Activated T-cell treated with anti-CD3 and anti-CD28 coated beads for 4 hours (primary cell): ENCODE measurements around the gene FMN2.

ENCODE experiments used
- DNase-seq: peaks from one replicate; pipeline ENCODE4 v3.0.0-alpha.2; 2020

The FMN2 gene

DNA sequence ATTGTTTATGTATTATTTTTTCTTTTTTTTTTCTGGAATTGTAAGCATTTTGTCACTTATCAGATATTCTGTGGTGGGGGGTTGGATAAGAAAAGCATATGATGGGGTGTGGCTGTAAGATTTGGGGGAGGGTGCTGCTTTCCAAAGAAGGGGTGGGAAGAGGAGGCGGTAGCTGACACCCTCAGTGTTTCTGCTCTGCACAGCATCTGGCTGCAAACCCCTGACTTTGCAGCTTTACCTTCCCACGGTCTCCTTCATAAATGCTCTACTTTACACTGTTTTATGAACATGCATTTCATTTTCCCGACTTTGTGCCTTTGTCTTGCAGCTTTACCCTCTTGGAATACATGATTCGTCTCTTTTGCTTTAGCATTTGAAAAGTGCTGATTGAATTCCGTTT is 7.6 kb downstream of the FMN2 start:
- no peak for DNase-seq

DNA sequence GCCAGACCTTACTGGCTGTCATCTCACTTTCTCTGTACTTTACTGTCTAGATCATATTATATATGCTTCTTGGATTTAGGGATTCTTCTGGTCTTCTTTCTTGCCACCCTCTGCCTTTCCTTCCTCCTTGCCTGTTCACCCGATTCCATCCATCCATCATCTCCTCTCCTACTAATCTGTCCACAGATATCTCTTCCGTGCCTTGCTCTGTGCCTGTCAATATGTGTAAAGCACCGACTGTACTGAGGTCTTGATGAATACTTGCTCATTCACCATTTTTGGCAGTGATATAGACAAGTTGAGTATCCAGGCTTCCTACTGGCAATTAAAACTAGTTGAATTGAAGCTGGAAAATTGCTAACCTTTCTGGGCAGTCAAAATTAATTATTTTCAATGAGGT is 8.1 kb downstream of the FMN2 start:
- no peak for DNase-seq

DNA sequence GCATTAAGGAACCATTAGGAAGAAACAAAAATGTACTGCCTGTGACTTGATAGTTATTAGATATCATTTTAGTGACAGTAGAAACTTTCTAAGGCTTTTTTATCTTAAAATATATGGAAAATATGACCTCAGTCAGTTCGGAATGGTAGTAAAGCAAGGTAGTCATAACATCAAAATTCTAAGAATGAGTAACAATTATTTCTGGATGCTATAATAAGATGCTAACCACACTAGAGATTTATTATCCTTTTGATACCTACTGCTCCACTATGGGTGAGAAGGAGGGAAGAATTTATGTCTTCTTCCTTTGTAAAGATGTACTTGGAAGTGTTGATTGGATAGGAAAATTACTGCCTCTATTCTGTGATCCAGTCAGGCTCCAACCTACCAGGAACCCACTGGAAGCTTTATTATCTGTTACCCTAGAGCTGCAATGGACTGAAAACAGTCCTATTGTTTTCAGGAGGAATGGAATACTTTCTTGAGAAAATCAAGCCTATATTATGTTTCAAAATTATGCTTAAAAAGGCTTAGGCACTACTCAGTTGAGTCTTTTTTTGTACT is 8.8 kb downstream of the FMN2 start:
- no peak for DNase-seq

DNA sequence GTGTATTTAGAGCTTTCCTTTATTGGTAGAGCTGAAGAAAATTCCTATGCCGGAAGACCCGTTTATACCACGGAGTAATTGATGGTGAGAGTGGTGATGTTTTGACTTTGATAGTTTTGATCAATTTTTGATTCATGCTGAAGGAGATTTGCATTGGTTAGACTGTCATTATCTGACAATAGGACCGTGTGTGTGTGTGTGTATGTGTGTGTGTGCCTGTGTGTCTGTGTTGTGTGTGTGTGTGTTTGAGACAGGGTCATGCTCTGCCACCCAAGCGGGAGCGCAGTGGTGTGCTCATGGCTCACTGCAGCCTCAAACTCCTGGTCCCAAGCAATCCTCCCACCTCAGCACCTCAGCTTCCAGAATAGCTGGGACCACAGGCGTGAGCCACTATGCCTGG is 9.6 kb downstream of the FMN2 start:
- DNase-seq: no peak

DNA sequence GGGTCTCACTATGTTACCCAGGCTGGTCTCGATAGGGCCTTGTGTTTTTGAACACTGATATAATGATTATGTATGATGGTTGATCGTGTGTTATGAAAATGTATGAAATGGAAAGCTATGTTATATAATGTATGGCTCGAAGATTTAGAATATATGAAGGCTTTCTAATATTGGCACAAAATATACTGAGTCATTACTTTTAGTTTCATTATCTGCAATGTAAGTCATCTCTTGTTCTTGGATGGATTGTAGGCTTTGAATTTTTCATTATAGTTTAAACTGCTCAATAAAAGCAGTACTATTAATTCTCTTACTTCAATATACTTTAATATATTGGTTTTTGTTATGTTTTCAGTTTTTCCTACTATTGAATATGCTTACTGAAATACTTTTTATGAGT is 10.1 kb downstream of the FMN2 start:
- DNase-seq: no peak

DNA sequence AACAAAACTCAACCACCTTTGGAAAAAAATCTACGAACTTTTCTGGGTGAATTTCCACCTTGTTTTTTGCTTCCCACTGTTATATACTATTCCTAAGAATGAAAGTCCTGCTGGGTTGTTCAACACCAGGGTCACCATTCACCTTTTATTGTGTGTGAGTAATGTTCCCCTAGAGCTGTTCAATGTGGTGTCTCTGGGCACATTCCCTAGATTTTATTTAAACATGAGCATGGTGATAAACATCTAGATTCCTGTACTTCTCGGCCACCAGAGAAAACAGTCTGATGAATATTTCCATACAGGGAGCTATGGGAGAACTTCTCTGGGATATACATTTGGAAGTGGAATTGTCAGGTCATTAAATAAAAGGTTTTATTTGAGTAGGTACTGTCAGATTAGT is 13.0 kb downstream of the FMN2 start:
- no peak for DNase-seq

DNA sequence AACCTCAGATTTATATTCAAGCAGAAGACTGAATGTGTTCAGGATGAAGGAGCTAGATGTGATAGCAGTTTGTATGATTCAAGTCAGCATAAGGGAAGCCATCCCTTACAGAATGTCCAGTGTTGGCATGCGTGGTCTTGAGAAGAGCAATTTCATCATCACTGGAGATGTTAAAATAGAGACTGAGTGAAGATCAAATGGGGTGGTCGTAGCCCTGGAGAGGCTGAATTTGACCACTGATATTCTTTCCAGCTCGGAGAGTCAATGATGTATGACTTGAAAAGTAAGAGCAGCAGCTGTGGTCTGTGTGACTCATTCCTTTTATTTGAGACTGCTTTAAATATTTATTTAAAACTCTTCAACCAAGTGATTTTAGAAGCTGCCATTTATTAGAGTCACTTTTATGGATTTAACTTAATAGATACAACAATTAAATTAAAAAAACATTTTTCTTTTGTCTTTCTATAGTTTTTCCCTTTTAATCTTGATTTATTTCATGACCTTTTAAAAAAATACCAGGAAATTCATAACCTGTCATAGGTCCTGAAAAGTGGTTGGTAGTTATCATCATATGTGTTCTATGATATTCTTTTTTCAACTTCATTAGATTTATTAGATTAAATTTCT is 15.5 kb downstream of the FMN2 start:
- DNase-seq: no peak

DNA sequence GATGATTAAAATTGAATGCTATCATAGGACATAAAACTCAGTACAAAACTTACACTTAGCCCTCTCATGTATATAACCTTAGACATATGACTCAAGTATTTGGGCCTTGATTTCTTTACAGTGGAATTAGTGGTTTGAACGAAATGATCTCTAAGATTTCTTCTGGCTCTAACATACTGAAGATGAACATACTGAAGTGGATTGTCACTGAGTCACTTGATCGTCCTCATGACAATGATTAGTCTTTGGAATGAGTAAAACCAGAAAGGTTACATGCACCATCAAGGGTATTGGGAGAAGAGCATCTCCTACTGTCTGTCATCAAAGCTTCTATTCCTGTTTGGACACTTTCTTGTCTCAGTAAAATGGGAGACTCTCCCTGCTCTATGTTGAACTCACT is 17.4 kb downstream of the FMN2 start:
- no peak for DNase-seq

DNA sequence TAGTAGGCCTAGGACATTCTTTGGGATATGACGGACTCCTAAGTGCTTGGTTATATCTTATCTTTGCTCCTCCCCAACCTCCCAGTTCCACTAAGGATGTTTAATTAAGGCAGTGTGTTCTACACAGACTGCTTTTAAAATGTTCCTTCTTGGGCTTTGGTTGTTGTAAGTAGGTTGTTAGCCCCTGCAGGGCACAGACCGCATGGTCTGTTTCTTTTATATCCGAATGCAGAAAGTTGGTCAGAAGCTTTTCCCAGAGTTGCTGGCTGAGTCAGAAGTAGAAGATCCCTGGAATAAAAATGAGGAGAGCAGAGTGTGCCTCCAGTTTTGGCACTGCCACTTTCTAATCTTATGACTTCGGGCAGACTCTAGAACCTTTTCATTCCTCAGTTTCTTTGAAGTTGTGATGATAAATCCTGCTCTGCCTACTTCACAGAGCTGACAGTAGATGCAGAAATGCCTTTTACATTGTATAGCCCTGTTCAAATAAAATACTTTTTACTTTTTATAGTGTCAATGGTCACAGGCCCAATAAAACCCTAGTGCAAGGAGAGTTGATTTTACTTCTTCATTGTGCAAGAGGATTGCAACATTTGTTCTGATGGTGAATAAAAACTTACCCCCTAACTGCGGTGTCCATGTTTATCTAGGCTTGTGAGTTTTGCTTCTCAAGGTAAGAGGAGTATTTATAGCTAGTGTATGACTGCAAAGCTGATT is 18.4 kb downstream of the FMN2 start:
- DNase-seq: no peak

DNA sequence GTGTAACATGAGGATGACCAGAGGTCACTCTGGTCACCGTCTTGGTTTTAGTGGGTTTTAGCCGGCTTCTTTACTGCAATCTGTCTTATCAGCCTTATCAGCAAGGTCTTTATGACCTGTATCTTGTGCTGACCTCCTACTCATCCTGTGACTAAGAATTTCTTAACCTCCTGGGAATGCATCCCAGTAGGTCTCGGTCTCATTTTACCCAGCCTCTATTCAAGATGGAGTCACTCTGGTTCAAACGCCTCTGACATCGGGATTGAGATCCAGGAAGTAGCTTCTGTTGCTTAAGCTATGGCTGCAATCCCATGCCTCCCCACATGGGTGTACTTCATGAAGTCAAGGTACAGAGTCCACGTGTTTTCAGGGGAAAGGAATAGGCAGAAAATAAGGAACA is 19.9 kb downstream of the FMN2 start:
- DNase-seq: no peak

DNA sequence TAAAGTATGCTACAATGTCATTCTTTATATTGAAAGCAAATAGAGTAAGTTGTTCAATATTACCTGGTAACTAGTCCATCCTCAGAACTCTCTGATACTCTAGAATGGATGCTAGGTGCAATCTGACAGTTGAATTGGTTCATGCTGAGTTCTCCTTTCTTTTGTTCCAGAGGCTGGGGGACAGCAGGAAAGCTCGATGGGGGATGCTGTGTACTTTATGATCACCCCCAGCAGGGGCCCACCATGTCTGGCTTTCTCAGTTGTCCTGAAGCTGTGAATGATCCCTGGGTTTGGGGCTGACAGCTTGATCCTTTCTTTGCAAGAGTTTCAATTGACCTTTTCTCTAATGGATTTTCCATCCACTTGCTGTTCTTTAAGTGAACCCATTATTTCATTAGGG is 22.5 kb downstream of the FMN2 start:
- no peak for DNase-seq

DNA sequence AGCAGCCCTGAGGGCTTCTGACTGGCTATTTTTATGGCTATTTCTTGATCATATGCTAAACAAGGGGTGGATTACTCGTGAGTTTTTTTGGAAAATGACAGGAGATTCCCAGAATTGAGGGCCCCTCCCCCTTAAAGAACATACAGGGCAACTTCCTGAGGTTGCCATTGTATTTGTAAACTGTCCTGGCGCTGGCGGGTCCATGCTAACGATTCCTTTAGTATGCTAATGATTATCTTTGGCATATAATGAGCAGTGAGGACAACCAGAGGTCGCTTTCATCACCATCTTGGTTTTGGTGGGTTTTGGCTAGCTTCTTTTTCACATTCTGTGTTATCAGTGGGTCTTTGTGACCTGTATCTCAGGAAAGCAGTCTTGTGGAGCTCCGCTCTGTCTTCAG is 24.1 kb downstream of the FMN2 start:
- DNase-seq: no peak

DNA sequence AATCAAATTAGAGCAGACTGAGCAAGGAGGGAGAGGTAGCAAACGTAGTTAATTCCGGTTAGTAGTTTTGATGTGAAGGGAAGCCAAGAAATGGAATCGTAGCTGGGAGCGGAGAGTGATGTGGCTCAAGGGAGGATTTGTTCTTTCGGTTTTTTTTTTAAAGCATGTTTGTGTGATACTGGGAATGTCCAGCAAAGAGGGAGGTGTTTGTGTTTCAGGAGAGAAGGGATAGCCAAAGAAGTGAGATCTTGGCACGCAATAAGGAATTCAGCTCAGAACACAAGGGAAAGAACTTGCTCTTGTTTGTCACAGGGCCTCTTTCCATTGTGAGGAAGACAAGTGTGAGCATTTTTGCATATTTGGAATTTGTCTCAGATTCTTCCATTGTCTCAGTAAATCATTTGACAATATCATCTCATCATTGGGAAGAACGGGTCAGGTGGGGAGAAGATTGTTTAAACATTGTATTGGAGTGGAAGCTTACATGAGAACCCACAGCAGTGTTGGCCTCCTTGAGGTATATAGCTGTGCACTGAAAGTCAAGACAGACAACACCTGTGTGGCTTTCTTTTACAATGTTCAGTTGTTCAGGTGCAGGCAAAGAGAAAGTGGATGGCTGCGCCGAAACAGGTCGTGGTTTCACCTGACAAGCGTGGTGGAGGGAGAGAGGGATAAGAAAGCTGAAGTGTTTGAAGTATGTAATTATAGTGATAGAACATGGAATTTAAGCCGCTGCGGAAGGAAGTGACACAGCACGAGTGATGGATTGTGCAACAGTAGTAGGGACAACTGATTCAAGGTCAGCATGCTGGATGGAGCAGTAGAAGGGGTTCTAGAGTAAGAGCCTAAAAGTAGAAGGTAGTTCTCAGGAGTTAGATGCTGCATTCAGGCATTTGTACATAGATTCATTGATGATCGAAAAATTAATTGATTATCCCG is 25.4 kb downstream of the FMN2 start:
- DNase-seq: no peak

DNA sequence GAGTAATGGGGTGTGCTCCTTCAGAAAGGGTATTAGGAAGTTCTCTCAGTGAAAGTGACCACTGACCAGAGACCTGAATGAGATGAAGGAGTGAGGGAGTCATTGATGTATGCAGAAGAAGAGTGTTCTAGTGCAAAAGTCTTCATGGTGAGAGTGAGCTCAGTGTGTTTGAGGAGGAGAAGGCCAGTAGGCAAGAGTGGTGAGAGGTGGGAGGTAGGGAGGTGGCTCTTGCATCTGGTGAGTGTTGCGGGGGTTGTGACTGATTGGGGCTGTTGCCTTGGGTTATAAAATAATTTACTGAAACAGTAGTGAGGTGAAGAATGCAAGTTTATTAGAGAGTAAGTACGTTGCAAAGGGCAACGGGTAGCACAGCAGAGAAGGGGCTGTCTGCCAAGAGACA is 26.2 kb downstream of the FMN2 start:
- no peak for DNase-seq

DNA sequence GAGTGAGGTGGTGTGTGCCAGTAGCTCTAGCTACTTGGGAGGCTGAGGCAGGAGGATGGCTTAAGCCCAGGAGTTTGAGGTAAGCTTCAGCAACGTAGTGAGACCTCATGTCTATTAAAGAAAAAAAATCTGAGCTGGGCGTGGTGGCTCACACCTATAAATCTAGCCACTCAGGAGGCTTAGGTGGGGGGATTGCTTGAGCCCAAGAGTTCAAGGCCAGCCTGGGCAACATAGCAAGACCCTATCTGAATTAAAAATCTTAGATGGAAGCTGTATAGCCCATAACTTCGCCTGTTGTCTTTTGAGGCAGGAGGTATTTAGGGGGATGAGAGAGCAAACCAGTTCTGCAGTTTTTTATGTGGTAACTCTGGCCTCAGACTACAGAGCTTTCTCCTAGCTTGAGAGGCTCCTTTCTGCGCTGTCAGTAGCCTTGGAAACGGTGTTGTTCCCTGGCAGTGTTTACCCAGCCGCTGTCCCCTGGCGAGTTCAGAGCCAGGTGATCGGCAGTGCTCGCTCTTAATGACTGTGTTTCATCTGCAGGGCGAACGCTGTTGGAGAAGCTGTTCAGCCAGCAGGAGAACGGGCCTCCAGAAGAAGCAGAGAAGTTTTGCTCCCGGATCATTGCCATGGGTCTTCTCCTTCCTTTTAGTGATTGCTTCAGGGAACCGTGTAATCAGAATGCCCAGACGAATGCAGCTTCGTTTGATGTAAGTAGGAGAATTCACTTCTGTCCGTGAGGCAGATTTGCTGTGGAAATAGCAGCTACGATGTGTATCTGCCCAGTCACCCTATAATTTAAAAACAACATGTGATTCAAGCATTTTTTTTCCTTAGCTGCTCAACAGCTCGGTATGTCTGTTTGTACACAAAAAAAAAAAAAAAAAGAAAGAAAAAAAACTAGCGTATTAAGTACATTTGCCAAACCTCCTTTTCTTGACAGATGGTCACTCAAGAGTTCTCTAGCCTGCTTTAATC is 31.2 kb downstream of the FMN2 start:
- no peak for DNase-seq

DNA sequence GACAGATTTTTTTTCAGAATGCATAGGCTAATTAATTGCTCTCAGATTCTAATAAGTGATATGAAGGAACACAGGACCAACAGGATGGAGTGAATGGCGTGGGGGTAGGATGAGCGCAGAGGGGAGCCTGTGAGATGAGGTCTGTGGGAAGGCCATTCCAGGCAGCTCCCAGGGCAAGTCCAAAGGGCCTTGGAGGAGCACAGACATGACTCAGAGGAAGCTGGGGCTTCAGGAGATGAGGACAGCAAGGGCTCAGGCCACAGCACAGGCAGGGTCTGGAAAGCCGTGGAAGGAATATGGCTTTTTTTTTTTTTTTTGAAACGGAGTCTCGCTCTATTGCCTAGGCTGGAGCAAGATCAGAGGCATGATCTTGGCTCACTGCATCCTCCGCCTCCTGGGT is 35.1 kb downstream of the FMN2 start:
- no peak for DNase-seq

DNA sequence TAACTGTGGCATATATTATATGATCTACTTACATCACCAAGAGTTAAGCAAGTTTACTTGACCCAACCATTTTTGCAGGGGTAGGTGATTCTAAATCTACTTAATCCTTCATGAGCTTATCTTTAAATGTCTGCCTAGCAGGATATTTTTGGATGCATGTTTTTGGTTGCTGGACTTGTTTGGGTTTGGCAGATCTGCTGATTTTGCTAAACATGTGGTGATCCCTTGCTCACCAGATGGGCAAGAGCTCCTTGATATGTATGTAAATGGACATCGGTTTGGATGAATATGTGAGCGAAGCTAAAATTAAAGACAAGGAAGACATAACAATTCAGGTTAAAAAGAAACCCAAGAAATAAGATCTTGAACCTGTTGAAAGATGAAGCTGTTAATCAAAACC is 36.7 kb downstream of the FMN2 start:
- no peak for DNase-seq

DNA sequence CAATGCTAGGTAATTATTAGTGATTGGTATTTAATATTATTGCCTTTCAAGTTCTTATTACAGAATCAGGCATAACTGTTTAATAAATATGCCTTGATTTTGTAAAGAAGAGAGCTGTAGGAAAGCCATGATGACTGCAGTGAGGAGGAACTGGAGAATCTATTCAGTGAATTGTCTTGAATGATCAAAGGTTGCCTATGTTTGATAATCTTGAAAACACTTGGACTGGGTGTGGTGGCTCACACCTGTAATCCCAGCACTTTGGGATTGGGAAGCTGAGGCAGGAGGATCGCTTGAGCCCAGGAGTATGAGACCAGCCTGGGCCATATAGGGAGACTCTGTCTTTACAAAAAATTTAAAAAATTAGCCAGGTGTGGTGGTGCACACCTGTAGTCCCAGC is 42.4 kb downstream of the FMN2 start:
- no peak for DNase-seq

DNA sequence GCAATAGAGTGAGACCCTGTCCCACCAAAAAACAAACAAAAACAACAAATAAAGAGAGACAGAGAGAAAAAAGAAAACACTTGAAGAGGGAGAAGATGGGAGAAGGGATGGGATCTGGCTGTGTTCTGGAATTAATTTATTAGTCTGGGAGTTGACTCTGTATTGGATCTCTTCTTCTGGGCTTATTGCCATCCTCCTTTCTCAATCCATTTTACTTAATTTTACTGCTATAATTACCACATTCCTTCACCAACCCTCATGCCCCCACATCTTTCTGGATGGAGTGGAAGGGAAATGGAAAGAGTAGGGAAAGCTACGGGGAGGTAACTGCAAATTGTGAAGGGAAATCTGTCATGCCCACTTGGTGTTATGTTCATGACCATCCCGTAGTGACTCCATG is 42.9 kb downstream of the FMN2 start:
- no peak for DNase-seq

DNA sequence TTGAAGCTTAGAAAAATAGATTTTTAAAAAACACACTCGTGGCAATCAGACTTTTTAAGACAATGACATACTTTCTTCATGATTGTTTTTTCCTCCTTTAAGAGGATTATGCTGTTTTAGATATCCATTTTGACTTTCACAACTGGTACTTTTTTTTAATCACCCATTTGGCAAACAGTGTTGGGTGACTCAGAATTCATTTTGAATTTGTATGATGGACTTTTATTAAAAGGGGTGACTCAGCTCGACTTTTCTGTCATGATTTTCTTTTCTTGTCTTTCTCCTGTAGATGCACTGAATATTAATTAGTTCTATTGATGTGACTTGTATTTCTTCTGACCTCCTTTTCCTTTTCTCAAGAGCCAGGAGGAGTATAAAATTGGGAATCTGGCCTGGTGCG is 44.7 kb downstream of the FMN2 start:
- DNase-seq: no peak

DNA sequence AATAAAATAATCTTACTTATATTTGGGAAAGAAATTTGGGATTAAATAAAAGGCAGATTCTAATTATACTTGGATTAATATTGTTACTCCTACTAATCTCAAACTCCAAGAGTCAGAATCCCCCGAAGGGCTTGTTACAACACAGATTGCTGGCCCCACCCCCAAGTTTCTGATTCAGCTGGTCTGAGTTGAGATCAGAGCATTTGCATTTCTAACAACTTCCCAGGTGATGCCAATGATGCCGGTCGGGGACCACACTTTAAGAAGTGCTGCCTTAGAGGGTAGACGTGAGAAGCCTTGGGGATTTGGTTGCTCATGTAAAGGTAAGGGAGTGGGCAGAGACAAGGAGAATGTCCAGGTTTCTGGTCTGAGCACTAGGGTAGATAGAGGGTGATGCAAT is 47.2 kb downstream of the FMN2 start:
- no peak for DNase-seq

DNA sequence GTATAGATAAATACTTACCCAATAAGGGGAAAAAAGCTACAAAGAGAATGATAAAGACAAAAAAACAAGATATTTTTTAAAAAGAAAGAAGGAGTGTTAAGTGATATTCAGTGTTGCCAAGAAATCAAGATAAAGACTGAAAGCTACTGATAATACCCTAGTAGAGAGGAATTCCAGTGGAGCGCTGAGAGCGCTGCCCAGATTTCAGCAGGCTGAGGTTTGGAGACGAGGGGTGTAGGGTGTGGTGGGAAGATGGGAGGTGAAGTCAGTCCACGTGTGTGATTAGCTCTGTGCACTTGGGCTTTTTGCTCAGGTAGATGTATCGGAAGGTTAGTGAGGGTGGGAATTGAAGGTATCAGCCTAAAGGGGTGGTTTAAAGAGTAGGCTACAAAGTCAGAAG is 47.8 kb downstream of the FMN2 start:
- DNase-seq: no peak

DNA sequence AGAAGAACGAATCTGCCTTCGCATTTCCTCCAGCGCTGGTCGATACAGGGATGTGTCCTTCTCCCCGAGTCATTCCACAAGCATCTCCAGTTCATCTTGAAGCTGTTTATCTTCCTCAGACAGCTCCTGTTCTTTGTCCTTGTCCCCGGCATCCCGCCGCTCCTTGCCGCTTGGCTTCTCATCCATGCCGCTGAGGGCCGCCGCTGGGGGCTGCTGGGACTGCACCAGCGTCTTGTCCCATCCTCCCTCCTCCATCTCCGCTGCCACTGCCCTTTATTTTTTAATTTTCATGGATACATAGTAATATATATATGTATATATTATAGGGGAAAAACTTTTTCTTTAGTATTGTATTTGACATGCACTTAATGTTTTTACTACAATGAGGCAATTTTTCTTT is 53.4 kb downstream of the FMN2 start:
- no peak for DNase-seq
